Gastrocnemius medialis (tissue), 4 donors: ENCODE measurements around the gene KRT79. TPM values are rescaled to one million over a fixed set of nuclear protein-coding genes. Genes with fewer than 3 reads are reported as not detected.

Experiments
- ATAC-seq, 2 donors: fragments of 150-250 bp; one replicate each; pipeline ENCODE4 v1.9.1; 2016
- DNase-seq, 2 donors: peaks; one replicate each; pipeline ENCODE4 v3.0.0-alpha.2; 2019
- H3K27ac ChIP-seq, 4 donors: fragments of 200-600 bp; sonication (generic); 1 replicate in 1 of 4; 2 replicates in 3 of 4; pipeline ENCODE4 v1.5.1; 2016 to 2018; ENCODE audit warnings: mild to moderate bottlenecking in 2 of 4, moderate library complexity in 1 of 4
- H3K27me3 ChIP-seq, 3 donors: fragments of 200-600 bp; sonication (generic) in 2 of 3; 1 replicate in 1 of 3; 2 replicates in 2 of 3; pipeline versions ENCODE4 v1.5.1 to v1.6.0; 2016 to 2019; ENCODE audit warnings: mild to moderate bottlenecking in 1 of 3, moderate library complexity in 1 of 3
- H3K36me3 ChIP-seq, 2 donors: fragments of 200-600 bp; sonication (generic) in 1 of 2; one replicate each; pipeline ENCODE4 v1.5.1; 2017 to 2018
- H3K4me1 ChIP-seq, 2 donors: fragments of 200-600 bp; sonication (generic) in 1 of 2; one replicate each; pipeline ENCODE4 v1.5.1; 2016 to 2017; ENCODE audit warnings: mild to moderate bottlenecking in 2 of 2
- H3K4me3 ChIP-seq, 4 donors: fragments of 200-600 bp; sonication (generic) in 3 of 4; 1 replicate in 1 of 4; 2 replicates in 3 of 4; pipeline ENCODE4 v1.5.1; 2016 to 2019; ENCODE audit warnings: mild to moderate bottlenecking in 2 of 4
- H3K9me3 ChIP-seq, 3 donors: fragments of 200-600 bp; sonication (generic) in 2 of 3; 1 replicate in 1 of 3; 2 replicates in 2 of 3; pipeline ENCODE4 v1.5.1; 2016 to 2019
- POLR2A ChIP-seq, 2 donors: fragments of 450-650 bp; IDR thresholded peaks; one replicate each; pipeline ENCODE4 v1.6.1; 2017; ENCODE audit warnings: antibody characterized with exemption in 2 of 2, mild to moderate bottlenecking in 2 of 2, moderate library complexity in 2 of 2
- in situ Hi-C, 4 donors: fragments of 200-750 bp; cut with MboI; loops; one replicate each; pipeline versions ENCODE4 v1.15.0 to v1.8.0; 2017; ENCODE audit warnings: low sequenced_read_pairs in 4 of 4
- intact Hi-C: fragments of 100-400 bp; cut with DNase I; formaldehyde crosslinking; loops from one replicate; pipeline ENCODE4 v1.15.1; 2023; ENCODE audit warnings: low total_unique reads
- total RNA-seq, 4 donors: library from RNA; depleted of rRNA; stranded (reverse); fragments of >200 nt; gene quantifications; one replicate each; pipeline versions ENCODE4 v1.1.0 to v1.2.3, GENCODE V29; 2016
- TF ChIP-seq, protein P1 (sequence below), 5 experiments: fragments of 450-650 bp in 3 of 5; fragments of 200-600 bp in 2 of 5; sonication (generic) in 2 of 5; IDR thresholded peaks in 4 of 5; conservative IDR thresholded peaks in 1 of 5; 1 replicate in 4 of 5; 2 replicates in 1 of 5; pipeline ENCODE4 v1.5.1; 2016 to 2019; ENCODE audit warnings: antibody characterized with exemption in 5 of 5, mild to moderate bottlenecking in 3 of 5, moderate library complexity in 3 of 5

The KRT79 gene
- total RNA-seq, 4 donors from 2014 or later: not detected

DNA sequence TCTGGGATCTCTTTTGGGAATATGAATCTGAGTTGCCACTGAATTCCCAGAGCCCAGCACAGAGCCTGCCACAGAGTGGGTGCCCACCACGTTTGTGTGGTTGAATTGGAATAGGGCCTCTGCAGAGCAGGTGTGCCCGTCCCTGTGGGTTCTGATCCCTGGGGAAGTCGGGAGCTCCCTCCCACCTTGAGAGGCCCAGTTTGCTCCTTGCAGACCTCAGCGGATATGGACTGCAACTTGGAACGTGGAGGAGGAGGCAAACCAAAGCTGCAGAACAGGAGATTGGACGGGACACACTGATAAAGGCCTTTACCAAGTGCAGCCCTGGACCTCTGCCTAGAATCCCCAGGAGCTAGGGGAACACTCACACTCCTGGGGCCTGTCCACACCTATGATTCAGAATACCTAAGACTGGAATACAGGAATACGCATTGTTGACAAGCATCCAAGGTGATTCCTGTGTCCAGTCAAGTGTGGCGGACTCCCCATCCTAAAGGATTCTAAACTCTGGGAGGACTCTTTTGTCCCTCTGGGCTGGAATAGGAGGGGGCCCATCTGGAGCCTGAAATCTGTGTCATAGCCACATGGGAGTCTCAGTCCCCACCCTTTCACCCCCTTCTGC lies 59.4 kb downstream of the KRT79 start:
- no peak for ATAC-seq
- no peak overlapping the region for H3K4me3 ChIP-seq
- H3K27me3 ChIP-seq: peaks cover 0 to 3% (median 0%) of the 10 kb centered on the region in 3 donors
- H3K4me1 ChIP-seq: no peaks in the 10 kb centered on the region
- TF ChIP-seq POLR2A (IDR thresholded peaks at IDR 0.05): no peak
- TF ChIP-seq, protein P1, sequence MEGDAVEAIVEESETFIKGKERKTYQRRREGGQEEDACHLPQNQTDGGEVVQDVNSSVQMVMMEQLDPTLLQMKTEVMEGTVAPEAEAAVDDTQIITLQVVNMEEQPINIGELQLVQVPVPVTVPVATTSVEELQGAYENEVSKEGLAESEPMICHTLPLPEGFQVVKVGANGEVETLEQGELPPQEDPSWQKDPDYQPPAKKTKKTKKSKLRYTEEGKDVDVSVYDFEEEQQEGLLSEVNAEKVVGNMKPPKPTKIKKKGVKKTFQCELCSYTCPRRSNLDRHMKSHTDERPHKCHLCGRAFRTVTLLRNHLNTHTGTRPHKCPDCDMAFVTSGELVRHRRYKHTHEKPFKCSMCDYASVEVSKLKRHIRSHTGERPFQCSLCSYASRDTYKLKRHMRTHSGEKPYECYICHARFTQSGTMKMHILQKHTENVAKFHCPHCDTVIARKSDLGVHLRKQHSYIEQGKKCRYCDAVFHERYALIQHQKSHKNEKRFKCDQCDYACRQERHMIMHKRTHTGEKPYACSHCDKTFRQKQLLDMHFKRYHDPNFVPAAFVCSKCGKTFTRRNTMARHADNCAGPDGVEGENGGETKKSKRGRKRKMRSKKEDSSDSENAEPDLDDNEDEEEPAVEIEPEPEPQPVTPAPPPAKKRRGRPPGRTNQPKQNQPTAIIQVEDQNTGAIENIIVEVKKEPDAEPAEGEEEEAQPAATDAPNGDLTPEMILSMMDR (IDR thresholded peaks at IDR 0.05 in 4 of 5, conservative IDR thresholded peaks at IDR 0.05 in 1 of 5): no peak
- intact Hi-C loops (no loop called here), in situ Hi-C loops (no loop called here)
- no peak overlapping the region for H3K27ac ChIP-seq
- DNase-seq: no peak
- H3K9me3 ChIP-seq: no peaks in the 10 kb centered on the region
- no peaks in the 10 kb centered on the region for H3K36me3 ChIP-seq

- in situ Hi-C loops: no loop called here
- no peak overlapping the region for H3K27ac ChIP-seq
- no peaks in the 10 kb centered on the region for H3K4me1 ChIP-seq
- intact Hi-C loops: no loop called here
- no peak for ATAC-seq
- H3K9me3 ChIP-seq: no peaks in the 10 kb centered on the region
- TF ChIP-seq POLR2A (IDR thresholded peaks at IDR 0.05): no peak
- TF ChIP-seq, protein P1 (IDR thresholded peaks at IDR 0.05 in 4 of 5, conservative IDR thresholded peaks at IDR 0.05 in 1 of 5): no peak
- no peaks in the 10 kb centered on the region for H3K36me3 ChIP-seq
- no peak for DNase-seq
- no peak overlapping the region for H3K4me3 ChIP-seq
- H3K27me3 ChIP-seq: no peaks in the 10 kb centered on the region
Measured at GRCh38 chr12:52772772-52773171, 61.3 kb downstream of the KRT79 start.

DNA sequence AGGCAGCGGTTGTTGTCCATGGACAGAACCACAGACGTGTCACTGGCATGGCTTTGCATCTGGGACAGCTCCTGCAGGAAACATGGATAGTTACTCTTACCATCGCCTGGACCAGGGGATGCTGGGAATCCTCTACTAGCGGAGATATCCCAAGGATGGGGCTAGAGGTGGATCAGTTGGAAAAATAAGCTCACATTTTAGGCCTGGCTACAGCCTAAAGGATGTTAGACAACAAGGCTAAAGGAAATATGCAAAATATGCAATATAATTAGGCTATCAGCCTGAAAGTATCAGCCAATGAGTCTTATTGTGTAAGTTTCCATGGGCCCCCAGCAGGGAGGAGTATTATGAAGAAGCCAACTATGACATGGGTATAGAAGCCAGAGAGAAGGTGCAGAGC lies 61.9 kb downstream of the KRT79 start:
- H3K27ac ChIP-seq: no peak overlapping the region
- no peak for DNase-seq
- H3K9me3 ChIP-seq: no peaks in the 10 kb centered on the region
- TF ChIP-seq, protein P1 (IDR thresholded peaks at IDR 0.05 in 4 of 5, conservative IDR thresholded peaks at IDR 0.05 in 1 of 5): no peak
- TF ChIP-seq POLR2A (IDR thresholded peaks at IDR 0.05): no peak
- H3K4me1 ChIP-seq: no peaks in the 10 kb centered on the region
- H3K36me3 ChIP-seq: no peaks in the 10 kb centered on the region
- no peaks in the 10 kb centered on the region for H3K27me3 ChIP-seq
- intact Hi-C loops: no loop called here
- no peak overlapping the region for H3K4me3 ChIP-seq
- in situ Hi-C loops: no loop called here
- no peak for ATAC-seq

DNA sequence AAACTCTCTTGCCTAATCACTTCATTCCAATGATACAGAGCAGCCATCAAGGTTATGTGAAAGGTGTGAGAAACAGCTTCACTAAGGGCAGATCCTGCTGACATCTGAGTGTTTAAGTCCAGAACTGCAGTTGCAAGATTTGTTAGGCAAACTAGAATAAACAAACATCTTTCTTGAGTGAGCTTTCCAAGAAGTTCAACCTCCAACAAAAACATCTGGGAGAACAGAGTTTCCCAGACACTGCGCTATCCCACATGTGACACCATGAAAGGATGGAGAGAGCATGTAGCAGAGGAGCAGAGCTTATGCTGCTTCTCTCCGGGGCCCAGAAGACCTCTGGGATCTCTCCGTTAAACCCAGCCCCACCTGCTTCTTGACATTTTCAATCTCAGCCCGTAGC lies 62.6 kb downstream of the KRT79 start:
- intact Hi-C loops (no loop called here), in situ Hi-C loops (no loop called here)
- Histone ChIP-seq H3K36me3 (no peaks in the 10 kb centered on the region), H3K27me3 (no peaks in the 10 kb centered on the region), H3K4me3 (no peak overlapping the region), H3K4me1 (no peaks in the 10 kb centered on the region), H3K27ac (no peak overlapping the region), H3K9me3 (no peaks in the 10 kb centered on the region)
- no peak for ATAC-seq
- no peak for DNase-seq
- no peak for TF ChIP-seq POLR2A (IDR thresholded peaks at IDR 0.05)
- TF ChIP-seq, protein P1 (IDR thresholded peaks at IDR 0.05 in 4 of 5, conservative IDR thresholded peaks at IDR 0.05 in 1 of 5): no peak

Other genes with a start within 250 kb of the KRT79 start
- not detected for gene KRT72, start 232.8 kb downstream of the KRT79 start, total RNA-seq
- gene KRT73, start 215.8 kb downstream of the KRT79 start, total RNA-seq: not detected
- not detected for gene KRT2, start 182.1 kb downstream of the KRT79 start, total RNA-seq
- gene KRT1, start 153.9 kb downstream of the KRT79 start, total RNA-seq: not detected
- not detected for gene KRT77, start 130.8 kb downstream of the KRT79 start, total RNA-seq
- not detected for gene KRT76, start 57.0 kb downstream of the KRT79 start, total RNA-seq
- gene KRT3, start 38.2 kb downstream of the KRT79 start, total RNA-seq: not detected
- gene KRT4, start 20.2 kb downstream of the KRT79 start, total RNA-seq: not detected
- gene KRT78, start 14.7 kb upstream of the KRT79 start, total RNA-seq: not detected
- 1 to 10 TPM in 3 of 4 donors, not detected in 1; 1.4 to 7.0 (median 3.1) TPM for gene KRT8, start 70.8 kb upstream of the KRT79 start, total RNA-seq
- gene KRT18, start 114.8 kb upstream of the KRT79 start, total RNA-seq: 1 to 10 TPM in 3 of 4 donors, under 1 TPM in 1; 0.97 to 6.7 (median 2.7) TPM
- 100 to 1,000 TPM; 667 to 821 (median 740) TPM for gene EIF4B, start 172.1 kb upstream of the KRT79 start, total RNA-seq
- gene TNS2, start 215.8 kb upstream of the KRT79 start, total RNA-seq: 100 to 1,000 TPM in 1 of 4 donors, 10 to 100 TPM in 3; 74.4 to 114 (median 91.9) TPM
- gene SPRYD3, start 245.1 kb upstream of the KRT79 start, total RNA-seq: 10 to 100 TPM; 15.9 to 29.5 (median 25.5) TPM